Stimulated activated CD8-positive, alpha-beta memory T cell treated with anti-CD3 and anti-CD28 coated beads, Interleukin-12 subunit alpha, Interleukin-12 subunit beta, amount 100 ng/mL, for 24 hours (primary cell): Measurements from ENCODE around the gene HIP1.
"Not testable (repeated sequence)": the region's sequence is repeated elsewhere in the genome, so short reads cannot be mapped to it uniquely, and the experiment has no call there.

ENCODE experiments used
- DNase-seq: peaks from one replicate; pipeline ENCODE4 v3.0.0-alpha.2; 2020; ENCODE audit errors: extremely low read depth

Gene HIP1

DNA sequence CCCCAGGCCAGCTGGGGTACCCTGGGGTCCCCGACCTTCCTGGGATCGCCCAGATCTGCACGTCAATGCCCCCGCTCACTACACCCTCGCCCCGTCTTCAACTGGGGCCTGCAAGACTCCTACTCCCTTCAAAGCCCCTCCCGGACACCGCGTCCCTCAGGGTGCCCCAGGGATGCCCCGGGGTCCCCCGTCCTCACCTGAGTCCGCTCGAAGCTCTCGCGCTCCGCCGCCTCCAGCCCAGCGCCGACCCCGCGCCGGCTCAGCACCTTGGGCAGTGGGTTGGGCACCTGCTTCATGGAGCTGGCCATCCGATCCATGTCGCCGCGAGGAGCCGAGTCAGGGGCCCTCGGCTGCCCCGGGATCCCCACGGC, at the start of gene HIP1:
Gene HIP1 (minus strand): TSS at position 338 of the 371 bp plus-strand sequence. CDS start 21 bp downstream, at position 317.
- no peak for DNase-seq

DNA sequence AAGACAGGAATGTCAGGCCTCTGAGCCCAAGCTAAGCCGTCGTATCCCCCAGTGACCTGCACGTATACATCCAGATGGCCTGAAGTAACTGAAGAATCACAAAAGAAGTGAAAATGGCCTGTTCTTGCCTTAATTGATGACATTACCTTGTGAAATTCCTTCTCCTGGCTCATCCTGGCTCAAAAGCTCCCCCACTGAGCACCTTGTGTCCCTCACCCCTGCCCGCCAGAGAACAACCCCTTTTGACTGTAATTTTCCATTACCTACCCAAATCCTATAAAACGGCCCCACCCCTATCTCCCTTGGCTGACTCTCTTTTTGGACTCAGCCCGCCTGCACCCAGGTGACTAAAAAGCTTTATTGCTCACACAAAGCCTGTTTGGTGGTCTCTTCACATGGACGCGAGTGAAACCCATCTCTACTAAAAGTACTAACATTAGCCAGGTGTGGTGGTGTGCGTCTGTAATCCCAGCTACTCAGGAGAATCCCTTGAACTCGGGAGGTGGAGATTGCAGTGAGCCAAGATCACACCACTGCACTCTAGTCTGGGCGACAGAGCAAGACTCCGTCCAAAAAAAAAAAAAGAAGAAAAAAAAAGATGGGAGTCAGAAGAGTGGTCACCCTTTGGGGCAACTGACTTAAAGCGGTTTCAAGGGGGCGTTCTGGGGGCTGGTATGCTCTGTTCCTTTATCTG, 49.6 kb upstream of the HIP1 start:
- DNase-seq: not testable (repeated sequence)

DNA sequence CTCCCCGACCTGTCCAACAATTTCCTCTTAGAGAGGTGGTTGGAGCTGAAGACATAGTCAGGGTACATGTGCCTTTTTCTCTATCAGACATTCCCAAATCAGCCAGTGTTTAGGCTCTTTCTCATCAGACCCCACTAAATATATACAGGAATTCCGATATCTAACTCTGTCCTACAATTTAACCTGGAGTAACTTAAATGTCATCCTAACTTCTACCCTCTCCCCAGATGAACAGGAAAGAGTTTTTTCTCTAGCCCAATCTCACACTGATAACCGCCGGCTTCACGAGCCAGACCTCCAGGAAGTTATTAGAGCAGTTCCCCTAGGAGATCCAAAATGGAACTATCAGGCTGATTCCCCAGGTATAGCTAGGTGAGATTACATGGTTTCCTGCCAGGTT, 44.3 kb upstream of the HIP1 start:
- not testable (repeated sequence) for DNase-seq

DNA sequence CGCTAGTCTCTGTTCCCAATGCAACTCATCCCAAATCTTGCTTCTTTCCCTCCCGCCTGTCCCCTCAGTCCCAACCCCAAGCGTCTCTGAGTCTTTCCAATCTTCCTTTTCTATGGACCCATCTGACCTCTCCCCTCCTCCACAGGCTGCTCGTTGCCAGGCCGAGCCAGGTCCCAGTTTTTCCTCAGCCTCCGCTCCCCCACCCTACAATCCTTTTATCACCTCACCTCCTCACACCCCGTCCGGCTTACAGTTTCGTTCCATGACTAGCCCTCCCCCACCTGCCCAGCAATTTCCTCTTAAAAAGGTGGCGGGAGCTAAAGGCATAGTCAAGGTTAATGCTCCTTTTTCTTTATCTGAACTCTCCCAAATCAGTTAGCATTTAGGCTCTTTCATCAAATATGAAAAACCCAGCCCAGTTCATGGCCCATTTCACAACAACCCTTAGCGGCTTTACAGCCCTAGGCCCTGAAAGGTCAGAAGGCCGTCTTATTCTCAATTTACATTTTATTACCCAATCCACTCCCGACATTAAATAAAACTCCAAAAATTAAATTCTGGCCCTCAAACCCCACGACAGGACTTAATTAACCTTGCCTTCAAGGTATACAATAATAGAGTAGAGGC, 42.0 kb upstream of the HIP1 start:
- DNase-seq: not testable (repeated sequence)

DNA sequence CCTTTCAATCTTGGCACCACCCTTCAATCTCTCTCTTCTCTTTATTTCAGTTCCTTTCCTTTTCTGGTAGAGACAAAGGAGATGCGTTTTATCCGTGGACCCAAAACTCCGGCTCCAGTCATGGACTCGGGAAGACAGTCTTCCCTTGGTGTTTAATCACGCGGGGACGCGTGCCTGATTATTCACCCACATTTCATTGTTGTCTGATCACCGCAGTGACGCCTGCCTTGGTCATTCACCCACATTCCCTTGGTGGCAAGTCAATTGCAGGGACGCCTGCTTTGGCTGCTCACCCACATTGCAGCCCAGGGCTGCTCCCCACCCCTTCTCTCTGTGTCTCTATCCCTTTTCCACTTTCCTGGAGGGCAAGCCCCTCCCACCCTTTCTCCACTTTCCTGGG, 40.8 kb upstream of the HIP1 start:
- DNase-seq: not testable (repeated sequence)

DNA sequence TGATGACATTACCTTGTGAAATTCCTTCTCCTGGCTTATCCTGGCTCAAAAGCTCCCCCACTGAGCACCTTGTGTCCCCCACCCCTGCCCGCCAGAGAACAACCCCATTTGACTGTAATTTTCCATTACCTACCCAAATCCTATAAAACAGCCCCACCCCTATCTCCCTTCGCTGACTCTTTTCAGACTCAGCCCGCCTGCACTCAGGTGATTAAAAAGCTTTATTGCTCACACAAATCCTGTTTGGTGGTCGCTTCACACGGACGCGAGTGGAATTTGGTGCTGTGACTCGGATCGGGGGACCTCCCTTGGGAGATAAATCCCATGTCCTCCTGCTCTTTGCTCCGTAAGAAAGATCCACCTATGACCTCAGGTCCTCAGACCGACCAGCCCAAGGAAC, 40.3 kb upstream of the HIP1 start:
- not testable (repeated sequence) for DNase-seq

DNA sequence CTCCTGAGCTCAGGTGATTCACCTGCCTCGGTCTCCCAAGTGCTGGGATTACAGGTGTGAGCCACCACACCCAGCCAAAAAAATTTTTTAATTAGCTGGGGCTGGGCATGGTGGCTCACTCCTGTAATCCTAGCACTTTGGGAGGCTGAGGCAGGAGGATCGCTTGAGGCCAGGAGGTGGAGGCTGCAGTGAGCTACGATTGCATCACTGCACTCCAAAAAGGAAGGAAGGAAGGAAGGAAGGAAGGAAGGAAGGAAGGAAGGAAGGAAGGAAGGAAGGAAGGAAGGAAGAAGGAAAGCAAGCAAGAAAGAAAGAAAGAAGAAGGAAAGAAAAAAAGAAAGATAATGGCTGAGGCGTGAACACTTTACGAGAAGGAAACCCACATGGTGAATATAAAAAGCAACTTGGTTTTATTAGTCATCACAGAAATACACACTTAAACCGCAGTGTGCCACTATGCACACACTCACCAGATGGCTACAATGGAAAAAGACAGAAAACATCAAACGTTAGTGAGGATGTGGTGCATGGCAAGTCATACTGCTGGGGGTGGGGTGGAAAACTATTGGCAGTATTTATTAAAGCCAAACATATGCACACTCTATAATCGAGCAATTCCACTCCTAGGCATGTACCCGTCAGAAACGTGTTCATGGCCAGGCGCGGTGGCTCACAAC, 37.7 kb upstream of the HIP1 start:
- peak; percentile 39 for DNase-seq

DNA sequence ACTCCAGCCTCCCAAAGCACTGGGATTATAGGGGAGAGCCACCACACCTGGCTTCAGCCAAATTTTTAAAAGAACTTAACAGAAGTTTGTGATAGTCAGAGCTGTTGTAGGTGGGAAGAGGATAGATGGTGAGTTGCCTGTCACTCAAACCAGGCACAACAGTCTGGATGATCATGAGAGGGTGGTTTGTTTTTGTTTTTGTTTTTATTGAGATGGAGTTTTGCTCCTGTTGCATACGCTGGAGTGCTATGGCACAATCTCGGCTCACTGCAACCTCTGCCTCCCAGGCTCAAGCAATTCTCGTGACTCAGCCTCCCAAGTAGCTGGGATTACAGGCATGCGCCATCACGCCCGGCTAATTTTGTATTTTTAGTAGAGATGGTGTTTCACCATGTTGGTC, 35.2 kb upstream of the HIP1 start:
- DNase-seq: not testable (repeated sequence)

DNA sequence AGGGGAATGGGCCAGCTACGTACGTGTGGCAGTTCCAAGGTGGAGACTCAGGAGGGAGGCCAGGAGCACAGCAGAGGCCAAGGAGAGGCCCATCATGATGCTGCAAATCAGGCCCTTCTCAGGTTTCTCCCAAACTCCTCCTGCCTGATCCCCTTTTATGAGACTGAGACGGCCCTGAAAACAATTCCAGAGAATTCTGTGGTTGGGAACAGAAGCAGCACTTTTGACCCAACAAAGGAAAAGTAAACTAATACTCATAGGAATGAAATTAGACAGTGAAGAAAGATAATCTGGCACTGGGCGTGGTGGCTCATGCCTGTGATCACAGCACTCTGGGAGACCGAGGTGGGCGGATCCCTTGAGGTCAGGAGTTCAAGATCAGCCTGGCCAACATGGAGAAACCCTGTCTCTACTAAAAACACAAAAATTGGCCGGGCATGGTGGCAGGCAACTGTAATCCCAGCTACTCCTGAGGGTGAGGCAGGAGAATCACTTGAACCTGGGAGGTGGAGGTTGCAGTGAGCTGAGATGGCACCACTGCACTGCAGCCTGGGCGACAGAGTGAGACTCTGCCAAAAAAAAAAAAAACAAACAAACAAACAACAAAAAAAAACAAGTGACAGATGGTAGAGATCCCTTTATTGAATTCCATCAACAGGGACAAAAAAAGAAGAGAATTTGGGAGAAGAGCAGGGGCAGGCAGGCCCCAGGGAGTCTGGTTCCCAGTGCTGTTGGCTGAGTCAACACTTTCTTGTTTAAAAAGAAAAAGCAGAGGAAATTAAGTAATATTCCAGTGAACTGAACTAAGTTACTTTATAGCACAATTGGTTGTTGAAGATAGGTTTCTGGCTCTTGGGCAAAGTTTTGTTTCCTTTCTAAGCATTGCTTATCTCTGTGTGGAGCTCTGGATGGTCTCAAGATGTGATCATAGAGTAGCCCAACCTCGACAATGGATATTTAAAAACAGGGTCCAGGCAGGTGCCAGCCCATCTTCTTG, 33.6 kb upstream of the HIP1 start, which contains the start of gene CCL26:
Gene CCL26 (minus strand): TSS at position 131 of the 997 bp plus-strand sequence. CDS start 35 bp downstream, at position 96.
- DNase-seq: no peak

DNA sequence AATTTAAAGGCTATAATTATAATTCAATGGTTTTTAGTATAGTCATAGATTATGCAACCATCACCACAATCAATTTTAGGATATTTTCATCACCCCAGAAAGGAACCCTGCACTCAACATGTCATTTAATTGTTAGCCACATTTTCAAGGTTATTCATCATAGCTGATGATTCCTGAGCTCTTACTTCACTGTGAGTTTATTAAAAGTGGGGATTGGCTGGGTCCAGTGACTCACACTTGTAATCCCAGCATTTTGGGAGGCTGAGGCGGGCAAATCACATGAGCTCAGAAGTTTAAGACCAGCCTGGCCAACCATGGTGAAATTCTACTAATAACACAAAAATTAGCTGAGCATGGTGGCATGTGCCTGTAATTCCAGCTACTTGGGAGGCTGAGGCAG, 32.5 kb upstream of the HIP1 start:
- no peak for DNase-seq

DNA sequence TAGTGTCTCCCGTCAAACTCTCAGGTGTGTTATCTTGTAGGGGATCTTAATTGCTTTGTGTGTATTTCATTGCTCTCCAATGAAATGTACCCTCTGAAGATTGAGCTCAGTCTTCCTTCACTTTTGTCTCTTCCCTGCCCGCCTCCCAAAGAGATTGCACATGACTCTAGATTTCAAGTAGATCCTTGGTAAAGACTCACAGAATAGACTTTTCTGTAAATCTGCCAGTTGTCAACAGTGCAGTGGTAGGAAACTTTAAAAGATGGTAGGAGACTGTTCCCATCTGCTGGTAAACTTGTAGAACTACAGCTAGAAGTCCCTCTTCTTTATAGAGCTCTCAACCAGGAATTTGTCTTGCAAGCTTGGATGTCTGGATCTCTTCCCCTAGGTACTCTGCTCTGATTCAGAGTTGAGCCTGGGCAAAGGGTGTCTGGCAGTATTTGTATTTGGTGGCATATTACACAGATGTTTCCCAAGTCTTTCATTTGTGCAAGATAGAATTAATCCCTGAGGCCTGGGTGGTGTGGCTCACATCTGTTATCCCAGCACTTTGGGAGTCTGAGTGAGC, 23.7 kb upstream of the HIP1 start:
- DNase-seq: no peak

DNA sequence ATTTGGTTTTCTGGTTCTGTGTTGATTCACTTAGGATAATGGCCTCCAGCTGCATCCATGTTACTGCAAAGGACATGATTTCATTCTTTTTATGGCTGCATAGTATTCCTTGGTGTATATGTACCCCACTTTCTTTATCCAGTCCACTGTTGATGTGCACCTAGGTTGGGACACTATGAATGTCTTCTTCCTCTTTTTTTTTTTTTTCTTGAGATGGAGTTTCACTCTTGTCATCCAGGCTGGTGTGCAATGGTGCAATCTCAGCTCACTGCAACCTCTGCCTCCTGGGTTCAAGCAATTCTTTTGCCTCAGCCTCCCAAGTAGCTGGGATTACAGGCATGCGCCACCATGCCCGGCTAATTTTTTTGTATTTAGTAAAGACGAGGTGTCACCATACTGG, 23.1 kb upstream of the HIP1 start:
- DNase-seq: not testable (repeated sequence)

DNA sequence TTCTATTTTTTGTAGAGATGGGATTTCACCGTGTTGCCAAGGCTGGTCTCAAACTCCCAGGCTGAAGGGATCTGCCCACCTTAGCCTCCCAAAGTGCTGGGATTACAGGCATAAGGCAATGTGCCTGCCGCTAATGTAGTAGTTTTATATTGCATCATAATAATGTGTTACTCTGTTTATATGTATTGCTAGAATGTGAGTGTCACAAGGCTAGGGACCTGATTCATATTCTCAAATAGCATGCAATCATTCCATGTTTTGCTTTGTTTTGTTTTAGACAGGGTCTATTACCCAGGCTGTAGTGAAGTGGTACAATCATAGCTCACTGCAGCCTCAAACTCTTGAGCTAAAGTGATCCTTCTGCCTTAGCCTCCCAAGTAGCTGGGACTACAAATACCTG, 19.8 kb upstream of the HIP1 start:
- no peak for DNase-seq

DNA sequence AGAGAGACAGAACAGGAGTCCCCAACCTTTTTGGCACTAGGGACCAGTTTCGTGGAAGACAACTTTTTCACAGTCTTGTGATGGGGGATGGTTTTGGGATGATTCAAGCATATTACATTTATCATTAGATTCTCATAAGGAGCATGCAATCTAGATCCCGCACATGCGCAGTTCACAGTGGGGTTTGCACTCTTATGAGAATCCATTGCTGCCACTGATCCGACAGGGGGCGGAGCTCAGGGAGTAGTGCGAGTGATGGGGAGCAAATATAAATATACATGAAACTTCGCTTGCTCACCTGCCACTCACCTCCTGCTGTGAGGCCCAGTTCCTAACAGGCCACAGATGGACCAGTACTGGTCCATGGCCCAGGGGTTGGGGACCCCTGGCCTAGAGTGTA, 19.1 kb upstream of the HIP1 start:
- no peak for DNase-seq

DNA sequence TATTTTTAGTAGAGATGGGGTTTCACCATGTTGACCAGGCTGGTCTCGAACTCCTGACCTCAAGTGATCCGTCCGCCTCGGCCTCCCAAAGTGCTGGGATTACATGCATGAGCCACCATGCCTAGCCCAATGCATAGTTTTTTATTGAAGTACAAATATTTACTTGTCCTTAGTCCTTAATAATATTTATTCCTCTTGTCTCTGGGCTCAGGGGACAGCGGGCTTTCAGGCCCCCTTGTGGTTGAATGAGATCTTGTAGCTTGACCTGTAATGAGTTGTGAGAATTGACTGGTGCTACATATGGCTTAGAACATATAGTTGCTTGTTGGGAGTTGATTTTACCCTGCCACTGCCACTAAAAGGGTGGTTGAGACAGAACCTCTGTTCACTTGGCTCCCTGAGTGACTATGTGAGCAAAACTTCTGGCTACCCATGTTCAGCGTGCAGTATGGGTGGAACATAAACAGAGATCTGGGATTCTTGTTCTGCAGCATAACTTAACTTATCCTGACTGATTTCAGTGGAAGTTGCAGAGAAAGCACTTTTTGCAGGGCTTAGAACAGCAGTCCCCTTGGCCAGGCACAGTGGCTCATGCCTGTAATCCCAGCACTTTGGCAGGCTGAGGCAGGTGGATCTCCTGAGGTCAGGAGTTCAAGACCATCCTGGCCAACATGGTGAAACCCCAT, 18.4 kb upstream of the HIP1 start:
- DNase-seq: no peak

DNA sequence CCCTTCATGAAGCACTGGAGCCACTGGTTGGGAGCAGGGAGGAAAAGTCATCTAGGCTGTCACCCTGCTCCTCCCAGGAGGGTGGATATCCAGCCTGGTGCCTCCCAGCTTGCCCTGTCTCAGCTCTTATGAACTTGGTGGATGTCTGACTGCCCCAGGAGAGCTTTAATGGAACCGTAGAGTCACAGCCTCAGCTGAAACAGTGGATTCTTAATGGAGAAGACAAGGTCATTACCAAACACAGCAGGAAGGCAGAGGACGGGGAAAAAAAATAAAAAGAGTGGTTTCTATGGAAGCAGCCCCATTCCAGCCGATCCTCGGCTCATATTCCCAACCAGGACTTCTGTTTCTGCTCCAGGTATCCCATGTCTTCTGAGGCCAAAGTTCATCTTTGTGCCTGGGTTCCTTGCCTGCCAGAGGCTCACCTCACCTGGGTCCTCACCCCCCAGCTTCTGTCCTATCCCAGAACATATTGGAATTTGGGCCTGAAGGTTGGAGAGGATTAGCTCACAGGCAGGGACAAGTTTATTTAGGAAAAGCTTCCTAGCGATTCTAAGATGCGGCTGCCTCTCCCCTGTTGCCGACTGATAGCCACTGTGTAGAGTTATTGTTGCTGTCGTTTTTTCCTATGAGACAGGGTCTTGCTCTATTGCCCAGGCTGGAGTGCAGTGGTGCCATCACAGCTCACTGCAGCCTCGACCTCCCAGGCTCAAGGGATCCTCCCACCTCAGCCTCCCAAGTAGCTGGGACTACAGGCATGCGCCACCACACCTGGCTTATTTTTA, 17.7 kb upstream of the HIP1 start:
- DNase-seq: no peak

DNA sequence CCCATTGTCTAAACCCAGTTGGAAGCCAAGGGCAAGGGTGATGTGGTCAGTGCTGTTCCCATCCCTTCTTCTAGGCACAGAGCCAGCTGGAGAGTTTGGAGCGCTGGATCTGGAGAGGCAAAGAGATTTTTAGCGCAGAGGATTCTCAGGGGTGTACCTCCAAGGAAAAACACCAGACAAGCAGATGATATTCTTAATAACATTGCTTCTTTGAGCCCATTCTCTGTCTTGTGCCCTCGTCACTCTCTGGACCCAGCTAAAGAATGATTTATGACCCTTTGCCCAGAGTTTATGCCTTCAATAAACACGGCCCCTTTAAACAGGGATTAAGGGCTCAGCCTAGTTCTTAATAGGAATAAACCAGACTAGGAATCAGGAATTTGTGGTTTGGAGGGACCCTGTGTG, 4.7 kb upstream of the HIP1 start:
- no peak for DNase-seq

DNA sequence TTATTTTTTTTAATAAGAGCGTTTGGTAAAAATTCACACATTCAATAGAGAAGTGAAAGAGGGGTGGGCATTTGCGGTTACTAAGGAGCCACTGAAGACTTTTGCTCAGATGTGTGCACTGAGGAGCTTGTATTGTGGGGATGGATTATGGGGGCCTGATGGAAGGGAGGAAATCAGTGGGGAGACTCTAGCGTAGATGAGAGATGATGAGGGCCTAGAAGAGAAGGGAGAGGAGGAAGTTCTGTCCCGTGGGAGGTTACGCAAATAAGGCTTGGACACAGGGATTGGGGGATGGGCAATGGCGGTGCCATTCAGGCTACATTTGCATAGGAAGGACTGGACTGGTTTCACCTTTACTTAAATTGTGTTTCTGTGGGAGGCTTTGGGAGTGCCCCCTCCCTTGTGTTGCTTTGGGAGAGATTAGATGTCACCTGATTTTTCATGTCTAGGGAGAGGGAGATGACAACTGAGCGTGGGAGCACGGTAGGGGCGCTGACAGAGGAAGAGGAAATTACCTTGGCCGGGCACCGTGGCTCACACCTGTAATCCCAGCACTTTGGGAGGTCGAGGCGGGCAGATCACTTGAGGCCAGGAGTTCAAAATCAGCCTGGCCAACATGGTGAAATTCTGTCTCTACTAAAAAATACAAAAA, 2.2 kb upstream of the HIP1 start:
- no peak for DNase-seq
